HFFc6 (cell line): ENCODE measurements around the gene CCDC63. TPM values are rescaled to one million over a fixed set of nuclear protein-coding genes. Genes with fewer than 3 reads are reported as not detected.

Source experiments
- DNase-seq: peaks from one replicate; pipeline ENCODE4 v3.0.0-alpha.2; 2018
- H3K27ac Mint-ChIP-seq: 2 replicates; pipeline ENCODE4 v1.8.0; 2020; ENCODE audit warnings: mild to moderate bottlenecking, mixed read lengths
- H3K27me3 Mint-ChIP-seq: 2 replicates; pipeline ENCODE4 v1.8.0; 2021; ENCODE audit warnings: mild to moderate bottlenecking, moderate library complexity, mixed read lengths; ENCODE audit not compliant: insufficient read depth
- H3K36me3 Mint-ChIP-seq: 2 replicates; pipeline ENCODE4 v1.8.0; 2021; ENCODE audit warnings: low read depth, mixed read lengths
- H3K4me1 Mint-ChIP-seq: 2 replicates; pipeline ENCODE4 v1.8.0; 2020; ENCODE audit warnings: low read depth, mixed read lengths
- H3K4me3 Mint-ChIP-seq: 2 replicates; pipeline ENCODE4 v1.8.0; 2020; ENCODE audit warnings: mild to moderate bottlenecking, moderate library complexity, mixed read lengths
- H3K9me3 Mint-ChIP-seq: 2 replicates; pipeline ENCODE4 v1.8.0; 2020; ENCODE audit warnings: mild to moderate bottlenecking, mixed read lengths
- total RNA-seq, 6 experiments: library from RNA; stranded (reverse); fragmentation: NEBNext Ultra II Directional; extraction: Animal tissue kit (Norgen Biotek cat#: 25700); gene quantifications; 2 replicates in 1 of 6; 3 replicates in 5 of 6; pipeline ENCODE4 v1.2.3, GENCODE V29; 2021
- TF ChIP-seq, protein P1 (sequence below): fragments of 200-600 bp; sonication (generic); IDR thresholded peaks from 2 replicates; pipeline ENCODE4 v1.5.0; 2021; ENCODE audit warnings: antibody characterized with exemption, mild to moderate bottlenecking

CCDC63 gene
- total RNA-seq, 6 experiments from 2014 or later, result not detected

DNA sequence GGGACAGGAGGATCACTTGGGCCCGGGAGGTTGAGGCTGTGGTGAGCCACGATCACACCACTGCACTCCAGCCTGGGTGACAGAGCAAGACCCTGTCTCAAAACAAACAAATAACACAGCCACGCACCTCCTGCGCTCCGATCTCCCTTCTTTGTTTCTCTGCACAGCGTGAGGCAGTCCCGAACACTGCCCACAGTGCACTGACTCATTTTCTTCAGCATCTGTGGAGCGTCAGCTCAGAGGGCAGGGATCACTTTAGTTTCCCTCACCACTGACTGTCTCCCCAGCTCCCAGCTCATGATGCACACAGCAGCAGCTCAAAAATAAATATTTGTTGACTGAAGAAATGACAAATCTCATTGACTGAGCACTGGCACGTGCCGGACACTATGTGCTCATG lies 74.5 kb downstream of the CCDC63 start:
- Mint-ChIP-seq H3K4me1 (peaks cover 17% of the 10 kb centered on the region; the same call in 1 of the 2 replicates), H3K4me3 (no peak overlapping the region), H3K27ac (no peak overlapping the region), H3K9me3 (no peaks in the 10 kb centered on the region), H3K36me3 (no peaks in the 10 kb centered on the region), H3K27me3 (peaks cover 30% of the 10 kb centered on the region)
- DNase-seq, result peak; percentile 8
- TF ChIP-seq, protein P1, sequence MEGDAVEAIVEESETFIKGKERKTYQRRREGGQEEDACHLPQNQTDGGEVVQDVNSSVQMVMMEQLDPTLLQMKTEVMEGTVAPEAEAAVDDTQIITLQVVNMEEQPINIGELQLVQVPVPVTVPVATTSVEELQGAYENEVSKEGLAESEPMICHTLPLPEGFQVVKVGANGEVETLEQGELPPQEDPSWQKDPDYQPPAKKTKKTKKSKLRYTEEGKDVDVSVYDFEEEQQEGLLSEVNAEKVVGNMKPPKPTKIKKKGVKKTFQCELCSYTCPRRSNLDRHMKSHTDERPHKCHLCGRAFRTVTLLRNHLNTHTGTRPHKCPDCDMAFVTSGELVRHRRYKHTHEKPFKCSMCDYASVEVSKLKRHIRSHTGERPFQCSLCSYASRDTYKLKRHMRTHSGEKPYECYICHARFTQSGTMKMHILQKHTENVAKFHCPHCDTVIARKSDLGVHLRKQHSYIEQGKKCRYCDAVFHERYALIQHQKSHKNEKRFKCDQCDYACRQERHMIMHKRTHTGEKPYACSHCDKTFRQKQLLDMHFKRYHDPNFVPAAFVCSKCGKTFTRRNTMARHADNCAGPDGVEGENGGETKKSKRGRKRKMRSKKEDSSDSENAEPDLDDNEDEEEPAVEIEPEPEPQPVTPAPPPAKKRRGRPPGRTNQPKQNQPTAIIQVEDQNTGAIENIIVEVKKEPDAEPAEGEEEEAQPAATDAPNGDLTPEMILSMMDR, result no peak

DNA sequence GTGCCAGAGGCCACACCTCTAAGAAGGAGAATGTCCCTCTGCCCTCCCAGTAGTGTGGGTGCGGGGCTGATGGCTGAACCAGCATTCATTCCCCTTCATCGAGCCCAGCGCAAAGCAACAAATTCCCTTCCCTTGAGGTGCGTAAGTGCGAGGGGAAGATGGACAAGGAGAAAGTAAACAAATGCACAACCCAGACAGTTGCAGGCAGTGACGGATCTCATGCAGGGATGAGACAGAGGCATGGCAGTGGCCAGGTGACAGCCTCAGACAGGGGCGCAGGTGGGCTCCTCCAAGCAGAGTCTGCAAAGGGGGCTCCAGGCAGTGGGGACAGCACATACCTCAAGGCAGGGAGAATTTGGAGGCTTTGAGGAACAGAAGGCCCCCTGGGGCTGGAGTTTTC lies 75.9 kb downstream of the CCDC63 start:
- H3K9me3 Mint-ChIP-seq, result no peaks in the 10 kb centered on the region
- peaks cover 36% of the 10 kb centered on the region for H3K27me3 Mint-ChIP-seq
- H3K4me3 Mint-ChIP-seq, result no peak overlapping the region
- DNase-seq, result no peak
- no peak overlapping the region for H3K27ac Mint-ChIP-seq
- H3K4me1 Mint-ChIP-seq, result peaks cover 9% of the 10 kb centered on the region; the same call in 1 of the 2 replicates
- TF ChIP-seq, protein P1, result no peak
- no peaks in the 10 kb centered on the region for H3K36me3 Mint-ChIP-seq

DNA sequence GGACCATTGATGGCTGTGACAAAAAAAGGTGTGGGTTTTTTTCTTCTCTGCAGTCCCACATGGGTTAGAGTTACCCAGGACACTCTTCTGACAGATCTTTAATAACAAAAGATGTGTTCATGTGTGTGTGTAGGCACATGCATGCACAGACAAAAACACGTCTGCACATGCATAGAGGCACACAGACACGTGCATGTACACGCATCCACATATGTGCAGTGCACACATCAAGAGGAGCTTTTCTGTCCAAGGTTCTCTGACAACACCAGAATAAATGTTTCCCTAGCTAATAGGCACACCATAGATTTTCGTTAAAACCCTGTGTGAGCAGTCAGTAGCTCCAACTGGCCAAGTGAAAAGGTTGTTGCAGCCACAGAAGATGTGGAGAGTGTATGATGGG lies 76.4 kb downstream of the CCDC63 start:
- DNase-seq, result no peak
- Mint-ChIP-seq H3K4me1 (peaks cover 5% of the 10 kb centered on the region; the same call in 1 of the 2 replicates), H3K9me3 (no peaks in the 10 kb centered on the region), H3K4me3 (no peak overlapping the region), H3K27ac (no peak overlapping the region), H3K27me3 (peaks cover 36% of the 10 kb centered on the region), H3K36me3 (no peaks in the 10 kb centered on the region)
- TF ChIP-seq, protein P1, result no peak

DNA sequence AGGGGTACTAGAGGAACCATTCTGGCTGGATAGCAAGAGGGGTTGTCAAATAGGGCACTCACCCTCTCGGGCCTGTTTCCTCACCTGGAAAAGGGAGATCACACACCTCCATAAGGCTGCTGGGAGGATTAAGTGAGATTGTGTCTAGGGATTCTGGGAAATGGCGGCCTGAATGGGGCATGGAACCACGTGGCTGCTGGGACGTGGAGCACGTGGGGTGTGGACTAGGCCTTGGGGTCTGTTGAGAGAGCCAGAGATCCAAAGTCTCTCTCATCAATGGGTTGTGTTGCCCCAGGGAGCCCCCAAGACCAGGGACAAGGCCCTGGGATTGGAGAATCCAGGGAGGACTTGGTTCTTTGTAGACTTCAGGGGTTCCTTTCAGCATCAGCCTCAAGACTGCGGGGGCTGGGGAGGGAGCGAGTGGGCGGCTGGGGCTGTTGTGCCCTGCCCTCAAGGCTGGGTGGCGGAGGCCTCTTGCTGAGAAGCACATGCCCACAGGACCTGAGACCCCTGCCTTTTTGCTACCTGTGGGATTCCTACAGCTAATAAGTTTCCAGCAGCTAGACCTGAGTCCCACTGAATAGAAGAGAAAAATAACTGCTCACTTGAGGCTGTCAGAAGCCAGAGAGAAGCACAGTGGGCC lies 77.0 kb downstream of the CCDC63 start:
- H3K36me3 Mint-ChIP-seq, result no peaks in the 10 kb centered on the region
- TF ChIP-seq, protein P1, result no peak
- no peak overlapping the region for H3K27ac Mint-ChIP-seq
- no peak overlapping the region for H3K4me3 Mint-ChIP-seq
- no peaks in the 10 kb centered on the region for H3K9me3 Mint-ChIP-seq
- peaks cover 5% of the 10 kb centered on the region; the same call in 1 of the 2 replicates for H3K4me1 Mint-ChIP-seq
- DNase-seq, result no peak
- peaks cover 36% of the 10 kb centered on the region for H3K27me3 Mint-ChIP-seq

DNA sequence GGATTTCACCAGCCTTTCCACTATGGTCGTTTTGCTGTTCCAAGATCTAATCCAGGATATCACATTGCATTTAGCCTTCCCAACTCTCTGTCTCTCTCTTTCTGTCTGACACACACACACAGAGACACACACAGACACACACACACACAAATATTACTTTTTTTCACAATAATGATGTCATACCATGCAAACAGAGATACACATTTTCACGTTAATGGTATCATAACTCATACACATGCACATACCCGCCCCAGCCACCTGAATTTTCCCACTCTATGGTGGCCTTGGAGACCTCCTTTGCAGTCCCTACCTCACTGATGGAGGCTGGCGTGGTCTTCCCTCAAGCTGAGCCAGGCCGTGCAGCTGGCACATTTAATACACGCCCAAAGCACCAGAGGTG lies 80.8 kb downstream of the CCDC63 start:
- no peaks in the 10 kb centered on the region for H3K4me1 Mint-ChIP-seq
- no peak overlapping the region for H3K4me3 Mint-ChIP-seq
- no peak for DNase-seq
- no peaks in the 10 kb centered on the region for H3K36me3 Mint-ChIP-seq
- no peak overlapping the region for H3K27ac Mint-ChIP-seq
- H3K9me3 Mint-ChIP-seq, result no peaks in the 10 kb centered on the region
- H3K27me3 Mint-ChIP-seq, result peaks cover 30% of the 10 kb centered on the region
- TF ChIP-seq, protein P1, result no peak
